Right kidney (tissue), 9 donors: ENCODE measurements around the gene CCL15.
"Not testable (repeated sequence)": the region's sequence is repeated elsewhere in the genome, so short reads cannot be mapped to it uniquely, and the experiment has no call there.

Source experiments
- DNase-seq: peaks from one replicate; pipeline ENCODE4 v3.0.0-alpha.2; 2016
- long read RNA-seq, 8 donors: transcript quantifications; one replicate each; lab custom pipeline, GENCODE V29; 2026

The CCL15 gene, protein sequence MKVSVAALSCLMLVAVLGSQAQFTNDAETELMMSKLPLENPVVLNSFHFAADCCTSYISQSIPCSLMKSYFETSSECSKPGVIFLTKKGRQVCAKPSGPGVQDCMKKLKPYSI
- long read RNA-seq, donor 1, transcript CCL15-204 (4 exons, 1,073 nt): major isoform, 7 of 7 reads
- long read RNA-seq, donor 1, partial matches to known transcripts: 0 of 7 reads
- long read RNA-seq, donor 1, other reads (novel, unspliced or antisense): 0 of 7 reads
- long read RNA-seq, donor 2, transcript CCL15-204 (4 exons, 1,073 nt): major isoform, 5 of 5 reads
- long read RNA-seq, donor 2, partial matches to known transcripts: 0 of 5 reads
- long read RNA-seq, donor 2, other reads (novel, unspliced or antisense): 0 of 5 reads
- long read RNA-seq, donor 3, partial matches to known transcripts: 0 of 3 reads
- long read RNA-seq, donor 3, other reads (novel, unspliced or antisense): 0 of 3 reads
- long read RNA-seq, donor 4, partial matches to known transcripts: 0 of 2 reads
- long read RNA-seq, donor 4, other reads (novel, unspliced or antisense): 0 of 2 reads
- long read RNA-seq, donor 5, transcript CCL15-204 (4 exons, 1,073 nt): major isoform, 15 of 15 reads
- long read RNA-seq, donor 5, partial matches to known transcripts: 0 of 15 reads
- long read RNA-seq, donor 5, other reads (novel, unspliced or antisense): 0 of 15 reads
- long read RNA-seq, donor 6, transcript CCL15-204 (4 exons, 1,073 nt): major isoform, 5 of 5 reads
- long read RNA-seq, donor 6, partial matches to known transcripts: 0 of 5 reads
- long read RNA-seq, donor 6, other reads (novel, unspliced or antisense): 0 of 5 reads
- long read RNA-seq, donor 7: 0 reads
- long read RNA-seq, donor 8, transcript CCL15-204 (4 exons, 1,073 nt): major isoform, 10 of 10 reads
- long read RNA-seq, donor 8, partial matches to known transcripts: 0 of 10 reads
- long read RNA-seq, donor 8, other reads (novel, unspliced or antisense): 0 of 10 reads

DNA sequence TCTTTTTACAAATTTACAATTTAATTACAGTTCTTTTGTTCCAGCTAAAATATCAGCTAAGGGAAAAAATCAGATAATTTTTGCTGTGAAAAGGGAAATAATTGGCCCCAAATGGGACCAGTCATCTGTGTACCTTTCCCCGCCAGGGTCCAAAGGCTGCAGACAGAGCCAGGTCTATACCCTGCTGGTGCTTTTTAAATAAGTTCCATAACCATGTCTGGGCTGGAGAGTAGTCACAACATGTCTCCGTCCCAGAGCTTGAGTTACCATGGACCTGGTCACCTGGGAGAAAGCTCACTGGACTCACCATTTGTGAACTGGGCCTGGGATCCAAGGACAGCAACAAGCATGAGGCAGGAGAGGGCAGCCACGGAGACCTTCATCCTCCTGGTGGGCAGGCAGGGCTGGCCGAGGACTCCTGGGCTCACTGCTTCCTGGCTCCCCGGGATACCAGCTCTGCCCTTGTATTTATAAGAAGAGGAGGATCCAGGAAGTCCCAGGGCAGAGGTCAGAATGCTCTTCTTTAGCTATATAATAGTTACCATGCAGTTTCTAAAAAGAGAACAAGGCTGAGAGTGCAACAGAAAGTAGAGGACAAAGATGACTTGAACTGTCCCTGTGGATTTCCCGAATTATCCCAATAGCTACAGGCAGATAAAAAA is at the start of gene CCL15:
Gene CCL15 (minus strand): TSS at position 444 of the 662 bp plus-strand sequence. CDS start 61 bp downstream, at position 383.
- DNase-seq: no peak

DNA sequence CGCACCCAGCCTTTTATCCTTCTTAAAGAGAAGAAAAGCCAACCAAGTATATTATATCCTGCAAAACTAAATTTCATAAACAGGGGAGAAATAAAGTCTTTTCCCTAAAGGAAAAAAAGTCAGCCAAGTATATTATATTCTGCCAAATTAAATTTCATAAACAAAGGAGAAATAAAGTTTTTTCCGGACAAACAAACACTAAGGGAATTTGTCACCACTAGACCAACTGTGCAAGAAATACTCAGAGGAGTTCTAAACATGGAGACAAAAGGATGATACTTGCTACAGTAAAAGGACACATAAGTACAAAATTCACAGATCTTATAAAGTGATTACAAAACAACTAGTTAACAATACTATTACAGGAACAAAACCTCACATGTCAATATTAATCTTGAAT is 48.3 kb upstream of the CCL15 start:
- no peak for DNase-seq

DNA sequence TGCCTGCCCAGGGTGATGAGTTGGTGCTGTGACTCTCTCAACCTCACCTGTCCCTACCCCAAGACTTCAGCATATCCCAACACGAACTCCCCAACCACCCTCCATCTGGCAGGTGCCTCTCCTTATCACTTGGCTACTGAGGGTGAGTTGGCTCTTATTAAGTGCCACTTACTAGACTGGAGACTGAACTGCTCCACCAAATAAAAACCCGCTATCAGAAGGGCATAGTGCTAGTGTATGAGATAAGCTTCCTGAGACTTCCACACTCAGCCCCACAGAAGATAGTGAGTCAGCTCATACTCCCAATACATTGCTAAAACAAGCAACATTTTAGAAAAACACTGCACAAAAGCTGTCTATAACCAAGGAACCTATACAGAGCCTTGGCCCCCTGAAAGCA is 46.7 kb upstream of the CCL15 start:
- DNase-seq: no peak

DNA sequence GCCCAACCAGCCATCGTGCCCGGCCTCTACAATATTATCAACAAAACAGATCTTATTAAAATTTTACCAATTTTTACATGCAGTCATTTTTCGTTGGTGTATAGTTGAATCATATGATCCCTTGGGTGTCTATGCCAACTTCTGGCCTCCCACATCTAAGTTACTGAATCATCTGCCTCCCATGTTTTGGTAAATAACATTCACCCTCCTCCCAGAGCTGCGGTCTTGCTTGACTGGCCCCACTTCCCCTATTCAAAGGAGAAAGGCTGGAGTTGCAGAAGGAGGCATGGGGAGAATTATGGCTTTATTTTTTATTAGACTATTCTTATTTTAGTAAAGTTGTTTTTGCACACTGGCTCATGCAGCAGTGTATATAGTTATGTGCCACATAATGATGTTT is 34.9 kb upstream of the CCL15 start:
- no peak for DNase-seq

DNA sequence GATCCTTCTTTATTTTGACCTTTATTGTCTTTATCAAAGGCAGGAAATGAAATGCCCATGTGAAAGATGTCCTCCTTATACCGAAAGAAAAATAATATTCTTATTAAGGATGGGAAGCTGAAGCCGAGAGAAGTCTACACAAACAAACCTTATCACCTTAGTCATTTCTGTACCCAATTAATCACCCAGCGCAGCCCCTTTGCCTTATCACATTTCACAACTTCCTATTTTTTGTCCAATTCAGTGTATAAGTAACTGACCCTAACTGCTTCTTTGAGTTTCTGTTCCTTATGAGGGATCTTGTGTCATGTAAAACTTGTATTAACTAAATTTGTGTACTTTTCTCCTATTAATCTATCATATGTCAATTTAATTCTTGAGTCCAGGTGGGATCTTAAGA is 32.8 kb upstream of the CCL15 start:
- DNase-seq: no peak

DNA sequence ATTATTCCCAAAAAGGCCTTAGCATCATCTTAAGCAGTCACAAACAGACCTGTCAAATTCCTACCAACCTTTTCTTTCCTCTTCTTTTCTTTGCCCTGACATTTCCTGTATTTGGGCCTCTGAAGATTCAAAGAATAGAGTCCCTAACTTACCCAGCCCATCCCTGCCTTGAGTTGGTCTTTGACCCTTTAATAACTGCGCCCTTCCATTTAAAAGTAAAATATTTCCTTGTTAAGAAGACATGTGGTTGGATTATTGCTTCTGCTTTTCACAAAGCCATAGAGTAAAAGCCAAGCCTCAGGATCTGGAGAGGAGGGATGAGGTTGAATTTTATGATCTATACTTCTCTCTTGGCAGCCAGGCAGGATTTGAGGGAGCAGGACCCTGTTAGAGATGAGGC is 29.6 kb upstream of the CCL15 start:
- DNase-seq: no peak

DNA sequence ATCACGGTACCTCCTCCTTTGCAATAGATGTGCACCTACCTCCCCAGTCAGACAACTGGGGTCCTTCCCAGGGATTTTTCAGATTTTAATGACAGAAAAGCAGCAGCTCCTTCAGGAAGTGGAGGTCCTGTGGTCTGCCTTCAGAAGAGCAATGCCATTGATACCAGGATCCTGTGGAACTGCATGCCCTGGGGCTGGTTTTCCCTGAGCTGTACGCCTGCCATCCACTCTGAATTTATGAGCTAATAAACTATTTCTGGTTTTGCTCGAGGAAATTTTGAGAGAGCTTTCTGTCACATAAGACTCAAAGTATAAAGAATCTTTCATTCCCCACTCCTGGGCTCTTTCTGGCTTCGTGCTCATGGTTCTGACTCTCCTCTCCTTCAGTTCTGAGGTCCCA is 26.4 kb upstream of the CCL15 start:
- no peak for DNase-seq

DNA sequence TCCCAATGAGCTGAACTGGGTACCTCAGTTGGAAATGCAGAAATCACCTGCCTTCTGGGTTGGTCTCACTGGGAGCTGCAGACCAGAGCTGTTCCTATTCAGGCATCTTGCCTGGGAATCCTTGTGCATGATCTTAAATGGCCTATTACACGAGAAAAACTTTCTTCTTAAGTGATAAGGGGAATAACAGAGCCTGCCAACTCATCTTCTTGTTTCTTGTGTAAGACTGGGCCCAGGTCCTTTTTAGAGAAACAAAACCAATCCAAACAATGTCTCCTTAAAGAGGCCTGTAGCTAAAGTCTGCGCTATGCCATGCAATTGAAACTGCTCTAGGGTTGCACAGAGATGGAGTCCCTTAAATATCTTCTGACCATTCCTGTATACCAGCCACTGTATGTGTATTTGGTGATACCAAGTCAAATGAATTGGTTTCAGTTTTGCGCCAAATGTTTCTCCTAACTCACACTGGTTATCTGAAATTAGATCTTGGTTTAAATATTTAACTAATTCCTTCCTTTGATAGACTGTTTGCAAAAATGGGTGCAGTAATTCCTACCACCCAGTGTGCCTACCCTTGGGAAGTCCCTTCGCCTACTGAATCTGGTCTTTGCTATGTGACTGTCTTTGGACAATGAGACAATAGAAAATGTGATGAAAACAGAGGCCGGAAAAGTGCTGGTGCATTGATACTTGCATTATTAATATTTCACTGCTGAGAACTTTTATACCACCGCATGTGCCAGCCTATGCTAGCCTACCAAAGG is 22.9 kb upstream of the CCL15 start:
- DNase-seq: no peak

DNA sequence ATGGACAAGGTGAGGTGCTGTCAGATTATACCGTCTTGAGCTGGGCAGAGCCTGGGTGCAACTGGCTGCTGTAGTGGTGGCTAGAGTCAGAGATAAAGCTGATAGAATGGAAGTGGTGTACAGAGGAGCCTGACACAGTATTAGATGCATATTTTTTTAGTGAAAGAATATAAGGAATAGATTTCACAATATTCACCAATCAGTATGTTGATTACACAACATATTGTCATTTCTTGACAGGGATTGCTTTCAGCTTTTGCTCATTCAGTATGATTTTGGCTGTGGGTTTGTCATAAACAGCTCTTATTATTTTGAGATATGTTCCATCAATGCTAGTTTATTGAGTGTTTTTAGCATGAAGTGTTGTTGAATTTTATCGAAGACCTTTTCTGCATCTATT is 18.1 kb upstream of the CCL15 start:
- no peak for DNase-seq

DNA sequence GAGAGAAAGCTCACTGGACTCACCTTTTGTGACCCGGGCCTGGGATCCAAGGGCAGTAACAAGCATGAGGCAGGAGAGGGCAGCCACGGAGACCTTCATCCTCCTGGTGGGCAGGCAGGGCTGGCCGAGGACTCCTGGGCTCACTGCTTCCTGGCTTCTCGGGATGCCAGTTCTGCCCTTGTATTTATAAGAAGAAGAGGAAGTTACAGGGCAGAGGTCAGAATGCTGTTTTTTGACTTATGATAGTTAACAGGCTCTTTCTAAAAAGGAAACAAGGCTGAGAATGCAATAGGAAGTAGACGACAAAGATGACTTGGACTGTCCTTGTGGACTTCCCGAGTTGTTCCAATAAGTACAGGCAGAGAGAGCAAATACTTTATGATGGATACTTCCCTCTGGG is 16.4 kb upstream of the CCL15 start, which contains the start of gene CCL23:
Gene CCL23 (minus strand): TSS at position 174 of the 400 bp plus-strand sequence. CDS start 75 bp downstream, at position 99.
- DNase-seq: no peak

DNA sequence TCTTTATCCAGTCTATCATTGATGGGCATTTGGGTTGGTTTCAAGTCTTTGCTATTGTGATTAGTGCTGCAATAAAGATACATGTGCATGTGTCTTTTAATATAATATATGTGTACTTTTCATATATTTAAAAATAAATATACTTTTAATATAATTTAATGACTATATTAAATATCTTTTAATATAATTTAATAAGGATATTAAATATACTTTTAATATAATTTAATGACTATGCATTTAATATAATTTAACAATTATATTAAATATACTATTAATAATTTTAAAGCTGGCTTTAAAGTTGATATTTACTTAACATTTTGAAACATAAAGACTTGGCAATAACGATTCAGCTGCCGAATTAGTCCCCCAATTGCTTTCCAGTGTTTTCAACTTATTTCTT is 15.2 kb upstream of the CCL15 start:
- DNase-seq: no peak

DNA sequence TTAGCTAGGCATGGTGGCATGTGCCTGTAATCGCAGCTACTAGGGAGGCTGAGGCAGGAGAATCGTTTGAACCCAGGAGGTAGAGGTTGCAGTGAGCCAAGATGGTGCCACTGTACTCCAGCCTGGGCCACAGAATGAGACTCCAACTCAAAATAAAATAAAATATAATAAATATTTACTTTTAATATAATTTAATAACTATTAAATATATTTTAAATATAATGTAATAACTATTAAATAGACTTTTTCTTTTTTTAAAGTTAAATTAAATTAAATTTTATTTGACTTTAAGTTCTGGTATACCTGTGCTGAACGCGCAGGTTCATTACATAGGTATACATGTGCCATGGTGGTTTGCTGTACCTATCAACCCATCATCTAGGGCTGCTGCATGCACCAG is 14.5 kb upstream of the CCL15 start:
- DNase-seq: not testable (repeated sequence)

DNA sequence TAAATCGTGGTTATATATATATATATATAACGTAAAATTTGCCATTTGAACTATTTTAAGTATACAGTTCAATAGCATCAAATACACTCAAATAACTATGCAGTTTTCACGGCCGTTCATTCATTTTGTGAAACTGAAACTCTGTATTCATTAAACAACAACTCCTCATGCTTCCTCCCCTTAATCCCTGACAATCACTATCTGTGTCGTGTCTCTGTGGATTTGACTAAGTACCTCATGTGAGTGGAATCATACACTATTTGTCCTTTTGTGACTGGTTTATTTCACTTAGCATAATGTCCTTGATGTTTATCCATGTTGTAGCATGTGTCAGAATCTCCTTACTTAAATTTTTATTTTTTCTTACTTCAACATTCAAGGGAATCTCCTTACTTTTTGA is 13.6 kb upstream of the CCL15 start:
- DNase-seq: no peak

DNA sequence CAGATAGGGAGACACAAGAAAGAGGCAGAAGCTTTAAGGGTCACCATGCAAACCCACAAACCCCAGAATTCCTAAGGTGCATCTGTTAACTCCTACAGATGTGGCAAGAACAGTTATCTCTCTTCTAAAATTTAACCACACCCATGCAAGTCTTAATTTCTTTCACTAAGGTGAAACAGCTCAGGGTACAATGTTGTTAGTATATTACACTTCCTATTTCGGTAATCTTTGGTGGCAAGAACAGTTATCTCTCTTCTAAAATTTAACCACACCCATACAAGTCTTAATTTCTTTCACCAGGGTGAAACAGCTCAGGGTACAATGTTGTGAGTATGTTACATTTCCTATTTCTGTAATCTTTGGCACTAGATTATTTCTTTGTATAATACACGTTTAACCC is 9.8 kb upstream of the CCL15 start:
- DNase-seq: no peak

DNA sequence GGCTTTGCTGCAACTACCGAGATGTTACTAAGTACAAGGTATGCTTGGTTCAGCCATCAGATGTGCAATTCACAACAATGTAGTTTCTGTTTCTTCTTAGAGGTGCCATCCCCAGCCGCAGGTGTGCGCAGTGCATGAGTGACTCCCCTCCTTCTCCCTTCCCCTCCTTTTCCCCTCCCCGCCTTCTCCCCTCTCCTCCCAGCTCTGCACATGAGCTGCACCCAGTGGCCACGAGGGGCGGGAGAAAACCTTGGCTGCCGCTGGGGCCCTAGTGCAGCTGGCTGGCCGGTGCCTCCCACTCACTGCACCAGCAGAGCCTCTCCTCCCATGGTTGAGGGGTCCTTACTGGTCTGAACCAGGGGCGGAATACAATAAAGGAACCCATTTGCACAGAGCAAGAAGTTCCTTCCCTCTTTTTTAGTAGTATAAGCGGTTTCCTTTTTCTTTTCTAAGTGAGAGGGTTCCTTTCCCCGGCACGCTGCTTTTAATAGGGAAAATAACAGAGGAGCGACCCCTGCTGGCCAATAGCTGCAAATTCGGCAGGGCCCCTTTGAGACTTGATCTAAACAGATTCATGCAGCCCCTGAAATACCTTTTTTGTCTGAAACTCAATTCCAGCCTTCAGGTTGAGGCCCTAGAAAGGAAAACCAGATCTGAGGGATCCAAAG is 7.8 kb upstream of the CCL15 start:
- no peak for DNase-seq

DNA sequence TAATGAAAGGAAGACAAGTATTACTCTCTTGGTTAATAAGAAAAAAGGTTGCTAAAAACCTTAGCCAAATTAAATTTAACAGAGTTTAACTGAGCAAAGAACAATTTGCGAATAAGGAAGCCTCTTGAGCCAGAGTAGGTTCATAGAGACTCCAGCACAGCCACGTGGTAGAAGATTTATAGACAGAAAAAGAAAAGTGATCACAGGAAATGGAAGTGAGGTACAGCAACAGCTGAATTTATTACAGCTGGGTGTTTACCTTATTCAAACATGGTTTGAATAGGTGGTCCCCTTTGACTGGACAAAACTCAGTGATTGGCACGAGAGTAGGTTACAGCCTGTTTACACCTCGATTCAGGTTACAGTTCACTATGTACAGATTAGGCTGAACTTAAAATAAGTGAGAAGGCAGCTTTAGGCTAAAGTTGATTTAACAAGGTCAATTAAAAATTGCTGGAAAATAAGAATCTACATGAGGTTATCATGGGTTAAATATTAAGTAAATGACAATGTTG is 3.3 kb upstream of the CCL15 start:
- DNase-seq: no peak

DNA sequence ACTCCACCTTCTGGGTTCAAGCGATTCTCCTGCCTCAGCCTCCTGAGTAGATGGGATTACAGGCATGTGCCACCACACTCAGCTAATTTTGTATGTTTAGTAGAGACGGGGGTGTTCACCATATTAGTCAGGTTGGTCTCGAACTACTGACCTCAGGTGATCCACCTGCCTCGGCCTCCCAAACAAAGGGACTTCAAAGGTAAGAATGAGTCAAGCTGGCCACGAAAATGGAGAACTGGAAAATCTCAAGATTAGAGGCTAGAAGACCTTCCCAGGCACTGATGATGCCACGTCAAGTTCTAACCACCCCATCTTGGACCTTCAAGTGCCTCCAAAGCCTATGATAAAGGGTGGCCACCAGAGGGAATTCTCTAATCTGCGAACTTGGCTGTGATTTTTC is 1.3 kb upstream of the CCL15 start:
- no peak for DNase-seq

DNA sequence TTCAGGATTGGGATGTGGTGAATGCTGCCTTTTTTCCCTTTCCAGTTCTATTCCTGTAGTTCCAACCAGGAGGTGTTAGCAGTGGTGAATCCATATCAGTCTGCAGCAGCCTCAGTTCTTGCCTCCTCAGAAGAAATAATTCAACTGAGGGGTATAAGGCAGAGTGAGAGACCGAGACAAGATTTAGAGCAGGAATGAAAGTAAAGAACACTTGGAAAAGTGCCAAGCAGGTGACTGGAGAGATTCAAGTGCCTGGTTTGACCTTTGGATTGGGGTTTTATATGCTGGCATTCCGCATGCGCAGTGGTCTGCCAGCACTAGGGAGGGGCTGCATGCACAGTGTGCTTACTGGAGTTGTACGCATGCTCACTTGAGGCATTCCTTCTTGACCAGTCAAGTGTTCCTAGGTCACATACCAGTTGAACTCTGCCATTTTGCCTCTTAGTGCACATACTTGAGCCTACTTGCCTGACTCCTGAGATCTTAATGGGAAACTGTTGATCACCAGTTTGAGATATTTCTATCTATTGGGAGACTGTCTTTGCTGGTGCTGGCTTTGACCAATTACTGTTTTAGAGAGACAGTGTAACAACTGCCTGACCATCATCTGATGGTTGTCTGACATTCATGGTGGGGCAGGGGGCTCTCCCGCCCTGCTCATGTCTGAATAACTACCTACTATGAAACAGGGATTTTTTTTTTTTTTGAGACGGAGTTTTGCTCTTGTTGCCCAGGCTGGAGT is 680 bp upstream of the CCL15 start:
- DNase-seq: peak; percentile 35

DNA sequence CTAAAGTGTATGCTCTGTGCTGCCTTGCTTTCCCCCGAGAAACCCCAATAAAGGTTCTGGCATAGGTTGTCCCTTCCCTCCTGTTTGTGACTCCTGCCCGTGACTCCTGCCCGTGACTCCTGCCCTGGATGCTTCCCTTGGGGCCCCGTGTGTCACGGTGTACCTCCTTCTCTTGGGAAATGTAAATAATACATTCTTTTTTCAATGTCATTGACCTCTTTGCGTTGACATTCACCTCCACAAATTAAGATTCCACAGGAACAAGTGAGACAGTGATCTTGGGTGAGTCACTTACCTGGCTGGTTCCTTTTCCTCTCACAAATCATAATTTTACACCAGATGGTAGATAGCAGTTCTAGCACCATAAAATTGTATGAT is 632 bp downstream of the CCL15 start:
- no peak for DNase-seq

DNA sequence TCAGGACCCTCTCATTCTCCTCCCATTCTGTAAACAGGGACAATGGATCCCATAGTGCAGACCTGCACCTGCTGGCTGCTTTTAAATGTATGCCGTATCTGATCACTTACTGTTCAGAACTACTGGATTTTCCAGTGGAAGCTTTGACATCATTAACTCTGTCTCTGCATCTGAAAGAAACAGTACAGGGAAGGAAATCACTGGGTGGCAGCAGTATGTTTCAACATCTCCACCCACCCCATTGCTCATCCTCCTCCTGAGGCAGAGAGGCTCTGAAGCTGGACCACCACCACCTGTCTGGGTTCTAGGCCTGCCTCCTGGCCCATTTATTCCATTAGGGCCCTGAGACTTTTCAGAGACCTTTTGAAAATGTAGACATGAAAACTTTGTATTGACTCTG is 2.6 kb downstream of the CCL15 start:
- no peak for DNase-seq
